NCI-H1092 treated with DMSO at 0.1 percent for 48 hours (cell line): ENCODE results near the gene TMEM88.

Source experiments
- DNase-seq: peaks from one replicate; lab custom pipeline; 2025; lab: John Stamatoyannopoulos, UW

Gene TMEM88

DNA sequence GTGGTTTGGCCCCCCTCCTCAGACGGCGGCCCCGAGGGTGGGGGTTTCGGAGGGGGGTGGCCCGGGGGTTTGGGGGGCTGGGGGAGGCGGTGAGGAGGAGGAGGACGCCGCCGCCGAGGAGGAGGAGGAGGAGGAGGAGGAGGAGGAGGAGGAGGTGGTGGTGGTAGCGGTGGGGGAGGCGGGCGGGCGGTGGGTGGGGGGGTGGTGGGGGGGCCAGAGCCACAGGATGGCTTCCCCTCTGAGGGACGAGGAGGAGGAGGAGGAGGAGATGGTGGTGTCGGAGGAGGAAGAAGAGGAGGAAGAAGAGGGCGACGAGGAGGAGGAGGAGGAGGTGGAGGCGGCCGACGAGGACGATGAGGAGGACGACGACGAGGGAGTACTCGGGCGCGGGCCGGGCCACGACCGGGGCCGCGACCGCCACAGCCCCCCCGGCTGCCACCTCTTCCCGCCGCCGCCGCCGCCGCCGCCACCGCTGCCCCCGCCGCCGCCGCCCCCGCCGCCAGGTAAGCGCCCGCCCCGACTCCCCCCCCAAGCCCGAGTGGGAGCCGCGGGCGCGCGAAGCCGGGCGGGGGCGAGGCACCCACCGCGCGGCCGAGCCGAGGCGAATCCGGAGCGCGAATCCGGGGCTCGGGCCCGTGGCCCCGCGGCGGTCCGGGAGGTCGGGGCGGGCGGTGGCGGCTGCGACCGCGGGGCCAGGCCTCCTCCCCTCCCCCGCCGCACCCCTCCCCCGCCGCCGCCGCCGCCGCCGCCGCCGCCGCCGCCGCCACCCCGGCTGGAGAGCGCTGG, 29.9 kb downstream of the TMEM88 start:
- DNase-seq: no peak

DNA sequence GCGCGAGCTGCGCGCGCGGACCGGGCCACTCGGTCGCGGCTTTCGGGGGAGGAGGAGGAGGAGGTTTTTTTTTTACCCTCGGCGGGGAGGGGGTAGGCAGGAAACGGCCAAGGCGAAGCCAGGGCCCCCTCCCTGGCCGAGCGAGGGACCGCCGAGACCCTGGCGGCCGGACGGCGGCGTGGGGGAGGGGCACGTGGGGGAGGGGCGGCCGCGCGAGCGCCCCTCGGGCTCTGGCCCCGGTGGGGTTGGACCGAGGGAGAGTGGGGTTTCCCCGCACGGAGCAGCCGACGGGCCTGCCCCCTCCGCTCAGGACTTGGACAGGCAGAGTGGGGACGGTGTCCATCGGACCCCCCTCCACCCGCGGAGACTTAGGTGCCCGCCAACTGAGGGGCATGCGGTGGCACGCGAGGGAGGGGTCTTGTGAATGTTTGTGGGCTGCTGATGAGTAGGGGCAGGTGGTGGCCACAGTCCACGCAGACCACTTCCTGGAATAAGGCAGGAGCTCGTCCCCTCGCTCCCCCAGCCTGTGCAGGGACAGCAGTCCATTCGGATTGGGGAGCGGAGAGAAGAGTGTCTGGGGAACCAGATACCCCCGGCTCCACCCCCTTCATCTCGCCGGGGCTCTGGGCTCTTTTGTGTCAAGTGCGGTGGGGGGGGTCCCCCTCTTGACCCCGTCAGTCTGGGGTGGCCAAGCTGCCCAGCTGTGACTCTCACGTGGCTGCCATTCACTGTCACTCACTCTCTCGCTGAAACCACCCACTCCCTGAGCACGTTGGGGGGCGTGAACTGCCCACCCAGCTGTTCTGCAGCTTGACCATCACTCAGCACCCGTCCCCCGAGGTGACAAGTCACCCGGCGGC, 30.7 kb downstream of the TMEM88 start:
- DNase-seq: peak; percentile 61

DNA sequence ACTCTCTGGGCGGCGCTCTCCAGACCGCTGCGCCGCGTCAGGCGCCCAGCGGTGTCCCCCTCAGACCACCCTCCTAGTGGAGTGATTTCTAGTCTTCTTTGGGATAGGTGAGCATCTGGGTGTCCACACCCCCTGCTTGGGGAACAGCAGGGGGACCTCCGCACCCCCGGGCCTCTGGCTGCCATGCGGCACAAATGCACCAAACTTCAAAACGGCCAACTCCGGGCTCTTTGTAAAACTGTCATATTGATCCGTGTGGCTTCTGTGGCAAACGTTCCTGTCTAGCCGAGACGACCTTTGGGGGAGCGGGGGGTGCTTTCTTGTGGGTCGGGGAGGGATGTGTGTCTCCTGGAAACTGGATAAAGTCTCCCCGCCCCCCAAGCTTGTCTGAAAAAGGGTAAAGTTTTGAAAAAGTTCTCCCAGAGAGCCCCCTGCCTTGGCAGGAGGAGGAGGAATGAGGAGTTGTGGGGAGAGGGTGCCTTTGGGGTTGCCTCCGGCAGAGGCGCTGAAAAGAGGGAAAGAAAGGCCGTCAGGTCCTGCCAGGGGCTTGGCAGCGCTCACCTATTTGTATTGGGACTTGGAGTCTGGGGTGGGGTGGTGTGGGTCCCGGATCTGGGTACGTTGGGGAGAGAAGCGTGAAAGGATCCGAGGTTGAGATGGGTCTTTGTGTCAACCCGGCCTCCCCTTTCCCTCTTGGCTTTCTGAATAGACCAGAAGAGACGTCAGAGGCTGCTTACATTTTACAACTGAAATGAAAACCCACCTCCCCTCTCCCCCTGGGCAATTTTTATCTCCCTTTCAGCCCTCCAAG, 31.6 kb downstream of the TMEM88 start:
- peak; percentile 61 for DNase-seq

DNA sequence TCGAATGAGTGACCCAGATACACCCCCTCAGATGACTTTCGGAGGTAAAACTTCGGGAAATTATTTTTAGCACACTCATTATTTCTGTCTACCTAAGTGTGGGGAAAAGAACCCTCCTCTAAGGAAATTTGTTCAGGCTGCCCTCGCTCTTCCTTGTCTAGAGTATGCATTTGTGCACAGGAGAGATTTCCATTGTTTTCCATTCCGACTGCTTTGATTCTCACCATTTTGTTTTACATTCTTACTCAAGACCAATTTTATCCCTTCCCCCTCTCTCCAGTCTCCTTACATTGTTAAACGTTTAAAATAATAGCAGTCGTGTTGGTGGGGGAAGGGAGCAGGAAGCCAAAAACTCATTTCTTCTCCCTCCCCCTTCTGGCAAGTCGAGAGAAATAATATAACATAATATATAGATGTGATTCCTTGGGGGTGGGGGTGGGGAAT, 32.2 kb downstream of the TMEM88 start:
- DNase-seq: peak; percentile 87

DNA sequence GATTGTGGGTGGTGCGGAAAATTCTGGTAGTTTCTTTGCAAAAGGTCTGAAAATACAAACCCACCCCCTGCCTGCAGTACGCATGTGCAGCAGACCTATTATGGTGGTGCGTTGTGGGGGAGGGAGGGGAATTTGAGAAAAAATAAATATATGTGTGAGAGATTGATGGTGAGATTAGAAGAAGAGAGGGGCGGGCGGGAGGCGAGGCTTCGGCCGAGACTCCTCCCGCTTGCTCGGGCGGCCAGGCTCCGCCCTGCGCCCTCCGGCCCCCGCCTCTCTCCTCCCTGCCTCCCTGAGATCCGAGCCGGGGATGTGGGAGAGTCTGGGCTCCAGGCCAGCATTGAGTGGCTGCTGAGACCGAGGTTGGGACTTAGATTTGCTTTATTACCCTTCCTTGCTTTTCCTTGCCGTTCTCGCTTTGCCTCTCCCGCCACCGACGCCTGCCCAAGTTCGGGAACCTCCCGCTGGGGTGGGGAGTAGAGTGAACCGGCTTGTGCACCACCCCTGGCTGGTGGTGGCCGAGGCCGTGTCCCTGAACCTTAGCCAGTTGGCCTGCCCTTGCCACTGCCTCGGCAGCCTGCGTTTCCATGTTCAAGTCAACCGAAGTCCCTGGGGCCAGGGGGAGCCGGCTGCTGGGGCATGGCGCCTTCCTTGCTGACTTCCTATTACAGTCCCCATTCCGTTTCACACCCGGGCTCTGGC, 32.8 kb downstream of the TMEM88 start:
- peak; percentile 95 for DNase-seq

DNA sequence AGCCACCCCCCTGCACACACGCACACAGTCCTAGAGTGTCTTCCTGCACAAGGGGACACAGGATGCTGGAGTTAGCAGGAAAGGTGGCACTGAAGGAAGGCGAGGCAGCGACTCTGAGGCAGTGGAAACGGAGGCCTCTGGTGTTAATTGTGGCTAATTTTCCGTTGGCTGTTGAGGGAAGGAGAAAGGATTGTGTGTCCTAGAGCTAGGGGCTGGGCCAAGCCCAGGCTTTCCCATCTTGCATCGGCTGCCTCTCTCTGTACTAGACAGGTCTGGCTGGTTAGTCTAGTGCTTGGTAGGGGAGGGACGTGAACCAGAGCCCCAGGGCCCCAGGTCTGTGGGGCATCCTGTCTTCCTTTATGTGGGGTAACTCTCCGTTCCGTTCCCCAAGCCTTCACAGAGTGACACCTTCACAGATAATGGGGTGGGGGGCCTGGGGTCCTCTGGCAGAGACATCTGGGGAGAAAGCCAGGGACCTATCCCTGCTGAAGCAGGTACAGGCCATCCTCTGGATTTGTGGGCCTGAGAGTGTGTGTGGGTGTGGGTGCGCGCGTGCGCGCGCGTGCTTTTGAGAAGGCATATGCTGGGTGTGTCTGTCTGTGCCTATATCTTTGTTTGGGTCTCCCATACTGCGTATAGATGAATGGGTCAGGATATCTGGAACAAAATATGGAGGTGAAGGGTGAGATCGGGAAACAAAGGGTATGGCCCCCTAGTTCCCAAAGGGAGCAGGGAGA, 33.5 kb downstream of the TMEM88 start, which contains the start of gene CHD3:
TSS of gene CHD3 (plus strand) at position 606 of the 737 bp plus-strand sequence. CDS start 212 bp downstream, outside the sequence.
- no peak for DNase-seq

DNA sequence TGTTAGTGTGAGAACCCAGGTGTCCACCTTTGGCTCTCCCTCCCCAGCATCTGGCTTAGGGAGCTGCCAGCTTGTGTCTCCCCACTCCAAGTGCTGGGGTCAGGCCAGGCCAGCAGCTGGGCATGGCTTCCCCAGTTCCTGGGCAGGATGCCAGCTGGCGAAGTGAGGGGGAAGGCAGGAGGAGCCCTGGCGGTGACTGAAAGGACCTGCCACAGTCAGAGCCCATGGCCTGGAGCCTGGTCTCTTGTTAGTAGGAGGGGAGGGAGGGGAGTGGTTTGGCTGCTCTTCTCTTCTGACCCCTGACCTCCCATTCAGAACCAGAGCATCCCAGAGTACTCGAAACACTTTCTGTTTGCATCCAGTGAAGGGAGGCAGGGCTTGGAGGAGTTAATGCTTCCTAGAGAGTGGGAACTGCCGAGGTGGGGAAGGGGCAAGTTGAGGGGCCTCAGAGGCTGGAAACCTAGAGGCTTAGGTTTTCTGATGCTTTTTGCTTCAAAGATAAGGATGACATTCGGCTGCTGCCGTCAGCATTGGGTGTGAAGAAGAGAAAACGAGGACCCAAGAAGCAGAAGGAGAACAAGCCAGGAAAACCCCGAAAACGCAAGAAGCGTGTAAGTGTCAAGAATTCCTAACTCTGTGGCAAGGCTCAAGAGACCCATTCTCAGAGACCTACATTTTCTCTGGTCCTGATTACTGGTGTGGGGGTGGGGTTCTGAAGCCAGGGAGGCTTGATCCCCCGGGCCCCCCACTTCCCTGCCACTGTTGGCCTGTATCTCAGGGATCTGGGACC, 34.5 kb downstream of the TMEM88 start:
- DNase-seq: peak; percentile 96

DNA sequence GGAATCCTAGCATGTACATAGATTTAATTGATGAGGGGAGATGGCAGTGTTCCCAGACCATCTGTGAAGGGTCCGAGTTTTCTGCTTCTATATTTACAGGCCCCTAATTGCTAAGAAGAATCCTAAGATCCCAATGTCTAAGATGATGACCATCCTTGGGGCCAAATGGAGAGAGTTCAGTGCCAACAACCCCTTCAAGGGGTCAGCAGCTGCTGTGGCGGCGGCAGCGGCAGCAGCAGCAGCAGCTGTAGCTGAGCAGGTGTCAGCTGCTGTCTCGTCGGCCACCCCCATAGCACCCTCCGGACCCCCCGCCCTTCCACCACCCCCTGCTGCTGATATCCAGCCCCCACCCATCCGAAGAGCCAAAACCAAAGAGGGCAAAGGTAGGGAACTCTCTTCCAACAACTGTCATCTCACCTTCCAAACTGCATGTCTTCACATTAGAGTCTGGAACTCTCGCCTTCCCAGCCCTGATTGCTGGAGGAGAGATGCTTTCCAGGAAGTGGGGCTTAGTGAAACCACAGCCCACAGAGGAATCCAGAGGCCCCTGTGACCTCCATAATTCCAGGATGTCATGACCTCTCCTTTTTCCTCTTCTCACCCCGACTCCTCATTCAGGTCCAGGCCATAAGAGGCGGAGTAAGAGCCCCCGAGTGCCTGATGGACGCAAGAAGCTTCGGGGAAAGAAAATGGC, 38.5 kb downstream of the TMEM88 start:
- peak; percentile 25 for DNase-seq

DNA sequence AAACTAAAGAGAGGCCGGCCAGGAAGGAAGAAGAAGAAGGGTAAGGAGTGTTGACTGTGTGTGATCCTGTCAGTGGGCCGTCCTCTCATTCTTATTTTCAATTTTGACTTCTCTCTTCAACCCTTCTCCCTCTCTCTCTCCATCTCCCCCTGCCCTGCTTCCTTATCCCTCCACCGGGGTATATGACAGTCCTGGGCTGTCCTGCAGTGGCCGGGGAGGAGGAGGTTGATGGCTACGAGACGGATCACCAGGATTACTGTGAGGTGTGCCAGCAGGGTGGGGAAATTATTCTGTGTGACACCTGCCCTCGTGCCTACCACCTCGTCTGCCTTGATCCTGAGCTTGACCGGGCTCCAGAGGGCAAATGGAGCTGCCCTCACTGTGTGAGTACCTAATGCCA, 39.4 kb downstream of the TMEM88 start:
- DNase-seq: no peak

DNA sequence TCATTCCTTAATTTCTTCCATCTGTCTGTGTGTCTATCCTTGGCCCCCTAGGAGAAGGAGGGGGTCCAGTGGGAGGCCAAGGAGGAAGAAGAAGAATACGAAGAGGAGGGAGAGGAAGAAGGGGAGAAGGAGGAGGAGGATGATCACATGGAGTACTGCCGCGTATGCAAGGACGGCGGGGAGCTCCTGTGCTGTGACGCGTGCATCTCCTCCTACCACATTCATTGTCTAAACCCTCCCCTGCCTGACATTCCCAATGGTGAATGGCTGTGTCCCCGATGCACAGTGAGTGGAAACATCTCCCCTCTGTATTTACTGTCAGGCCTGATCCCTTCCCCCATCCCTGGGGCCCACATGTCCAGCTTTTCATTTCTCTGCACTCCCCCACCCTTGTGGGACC, 40.0 kb downstream of the TMEM88 start:
- no peak for DNase-seq

DNA sequence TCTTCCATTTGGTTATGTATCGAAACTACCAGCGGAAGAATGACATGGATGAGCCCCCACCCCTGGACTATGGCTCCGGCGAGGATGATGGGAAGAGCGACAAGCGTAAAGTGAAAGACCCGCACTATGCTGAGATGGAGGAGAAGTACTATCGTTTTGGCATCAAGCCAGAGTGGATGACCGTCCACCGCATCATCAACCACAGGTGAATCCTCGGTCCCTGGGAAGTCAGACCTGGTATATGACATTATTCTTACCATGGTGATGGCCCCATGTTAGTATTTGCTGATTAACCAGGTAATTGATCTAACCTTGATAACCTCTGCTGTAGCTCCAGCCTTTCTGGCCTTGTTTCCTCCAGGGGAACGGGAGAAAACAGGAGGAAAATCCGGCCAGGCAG, 42.2 kb downstream of the TMEM88 start:
- no peak for DNase-seq

DNA sequence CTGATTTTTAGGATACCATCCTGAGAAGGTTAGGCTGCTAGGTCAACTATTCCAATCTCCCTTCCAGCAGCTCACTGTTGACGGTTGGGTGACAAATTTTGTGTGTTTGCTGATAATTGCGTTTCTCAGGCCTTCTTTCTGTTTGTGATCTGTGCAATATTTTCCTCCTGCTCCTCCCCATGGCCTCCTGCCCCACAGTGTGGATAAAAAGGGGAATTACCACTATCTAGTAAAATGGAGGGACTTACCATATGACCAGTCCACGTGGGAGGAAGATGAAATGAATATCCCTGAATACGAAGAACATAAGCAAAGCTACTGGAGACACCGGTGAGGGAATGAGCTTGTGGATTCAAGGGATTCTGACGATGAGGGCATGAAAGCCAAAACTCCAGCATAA, 42.9 kb downstream of the TMEM88 start:
- no peak for DNase-seq

DNA sequence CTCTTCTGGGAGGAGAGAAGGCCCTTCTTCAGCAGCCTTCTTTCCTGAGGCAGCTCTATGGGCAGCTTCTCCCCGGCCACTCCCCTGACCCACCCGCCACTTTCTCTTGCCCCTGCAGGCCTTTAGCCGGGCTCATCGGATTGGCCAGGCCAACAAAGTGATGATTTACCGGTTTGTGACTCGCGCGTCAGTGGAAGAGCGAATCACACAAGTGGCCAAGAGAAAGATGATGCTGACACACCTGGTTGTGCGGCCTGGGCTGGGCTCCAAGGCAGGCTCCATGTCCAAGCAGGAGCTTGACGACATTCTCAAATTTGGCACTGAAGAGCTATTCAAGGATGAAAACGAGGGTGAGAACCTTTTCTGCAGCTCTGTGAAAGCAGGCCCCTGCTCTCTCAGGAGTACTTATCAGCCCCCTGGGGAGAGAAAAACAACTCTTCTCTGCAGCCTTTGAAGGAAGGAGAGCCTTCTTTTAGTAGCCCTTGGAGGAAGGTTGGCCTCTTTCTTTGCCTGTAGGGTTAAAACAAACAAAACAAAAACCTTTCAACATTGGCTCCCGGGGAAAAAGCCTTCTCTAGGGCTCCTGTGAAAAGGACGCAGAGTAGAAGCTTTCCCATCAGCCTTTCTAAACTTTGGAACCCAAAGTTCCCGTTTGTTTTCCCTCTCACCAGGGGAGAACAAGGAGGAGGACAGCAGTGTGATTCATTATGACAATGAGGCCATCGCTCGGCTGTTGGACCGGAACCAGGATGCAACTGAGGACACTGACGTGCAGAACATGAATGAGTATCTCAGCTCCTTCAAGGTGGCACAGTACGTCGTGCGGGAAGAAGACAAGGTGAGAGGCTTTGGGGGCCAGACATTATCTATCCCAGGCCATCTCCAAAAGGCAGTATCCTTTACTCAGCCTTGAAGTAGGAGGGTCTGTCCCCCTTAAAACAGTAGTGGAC, 48.6 kb downstream of the TMEM88 start:
- DNase-seq: no peak
